DMS53 treated with DMSO at 0.1 percent for 48 hours (cell line): ENCODE results near the gene GAPVD1.

Source experiments
- DNase-seq: peaks from one replicate; lab custom pipeline; 2025; ENCODE audit not compliant: unreplicated experiment; lab: John Stamatoyannopoulos, UW

The GAPVD1 gene

GRCh38 chr9:125404733-125405132, 143.1 kb downstream of the GAPVD1 start:
- no peak for DNase-seq

- no peak for DNase-seq
Observed at GRCh38 chr9:125405938-125406809, 144.5 kb downstream of the GAPVD1 start.

- no peak for DNase-seq
Observed at GRCh38 chr9:125406810-125407087, 145.1 kb downstream of the GAPVD1 start.

- DNase-seq = no peak
Observed at GRCh38 chr9:125407432-125407973, 145.9 kb downstream of the GAPVD1 start.

- peak; percentile 19 for DNase-seq
Observed at GRCh38 chr9:125407974-125408900, 146.6 kb downstream of the GAPVD1 start.

GRCh38 chr9:125409217-125409636, 147.6 kb downstream of the GAPVD1 start:
- no peak for DNase-seq

- DNase-seq = no peak
Observed at GRCh38 chr9:125409637-125410521, 148.3 kb downstream of the GAPVD1 start.

- no peak for DNase-seq
Observed at GRCh38 chr9:125410522-125410894, 148.9 kb downstream of the GAPVD1 start.

- DNase-seq = no peak
Observed at GRCh38 chr9:125411171-125411756, 149.6 kb downstream of the GAPVD1 start.

- no peak for DNase-seq
Observed at GRCh38 chr9:125412166-125412565, 150.5 kb downstream of the GAPVD1 start.

GRCh38 chr9:125413579-125413978, 152.0 kb downstream of the GAPVD1 start:
- no peak for DNase-seq

- no peak for DNase-seq
Observed at GRCh38 chr9:125415583-125416460, 154.2 kb downstream of the GAPVD1 start.

- no peak for DNase-seq
Observed at GRCh38 chr9:125416517-125416916, 154.9 kb downstream of the GAPVD1 start.
